Activated CD4-positive, alpha-beta T cell treated with anti-CD3 and anti-CD28 coated beads, Interleukin-2, Interleukin-4, amounts not matched to agents 100 ng/mL and 50 ng/mL, durations not matched to agents 16 hours and 8 hours (primary cell): Measurements from ENCODE around the gene GNS.

Experiments used
- DNase-seq: peaks from one replicate; pipeline ENCODE4 v3.0.0-alpha.2; 2020; ENCODE audit warnings: low spot score

Gene GNS

GRCh38 chr12:64673490-64674169 is 85.6 kb downstream of the GNS start:
- no peak for DNase-seq

DNA sequence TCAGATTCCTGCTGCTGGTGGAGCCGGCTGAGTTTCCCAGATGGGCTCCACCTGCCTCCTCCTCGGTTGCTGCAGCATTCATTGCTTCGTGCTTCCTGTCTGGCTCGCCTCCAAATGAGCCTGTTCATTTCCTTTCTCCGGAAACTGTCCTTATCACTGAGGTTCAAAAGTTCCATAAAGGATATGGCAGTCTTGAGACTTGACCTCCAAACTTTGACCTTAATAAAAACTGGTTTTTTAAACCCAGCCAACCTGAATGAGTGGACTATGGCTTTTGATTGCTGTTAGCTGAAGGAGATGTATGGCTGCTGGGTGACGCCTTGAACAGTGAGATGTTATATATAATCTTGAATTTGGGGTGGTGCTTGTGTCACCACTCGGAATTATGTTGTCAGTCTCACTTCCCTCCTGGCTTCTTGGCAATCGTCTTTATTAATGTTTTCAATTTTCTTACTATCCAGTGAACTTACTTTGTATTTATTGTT is 86.2 kb downstream of the GNS start:
- no peak for DNase-seq

GRCh38 chr12:64671681-64672080 is 87.5 kb downstream of the GNS start:
- no peak for DNase-seq

- DNase-seq, result peak; percentile 58
These were observed 88.1 kb downstream of the GNS start for GRCh38 chr12:64670919-64671639.

- DNase-seq, result no peak
These were observed 89.2 kb downstream of the GNS start for GRCh38 chr12:64670019-64670418.

DNA sequence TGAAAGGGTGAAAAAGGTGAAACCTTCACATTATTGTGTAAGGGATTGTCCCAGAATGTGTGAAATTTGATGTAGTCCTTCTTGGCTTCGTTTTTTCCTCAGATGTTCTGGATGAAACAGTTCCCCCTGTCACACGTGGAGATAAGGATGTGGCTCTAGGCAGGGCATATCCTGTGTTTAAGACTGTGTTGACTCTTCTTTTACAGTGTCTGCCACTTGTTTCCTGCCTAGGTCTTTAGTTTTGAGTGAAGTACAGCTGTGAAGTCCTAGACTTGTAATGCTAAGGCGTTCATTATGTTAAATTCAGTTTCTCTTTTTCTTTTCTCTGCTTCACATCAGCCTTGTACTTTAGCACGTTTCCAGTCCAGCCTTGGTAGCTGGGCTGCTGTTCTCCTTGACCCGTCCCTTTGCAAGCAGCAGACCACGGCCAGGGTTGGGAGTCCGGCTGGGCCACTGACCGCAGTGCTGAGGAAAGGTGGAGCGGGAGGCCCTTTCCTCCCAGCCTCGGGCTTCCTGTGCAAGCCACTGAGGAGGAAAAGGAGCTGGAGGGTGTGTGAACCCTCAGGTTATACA is 89.8 kb downstream of the GNS start:
- DNase-seq, result peak; percentile 79

GRCh38 chr12:64667793-64668192 is 91.4 kb downstream of the GNS start:
- no peak for DNase-seq

DNA sequence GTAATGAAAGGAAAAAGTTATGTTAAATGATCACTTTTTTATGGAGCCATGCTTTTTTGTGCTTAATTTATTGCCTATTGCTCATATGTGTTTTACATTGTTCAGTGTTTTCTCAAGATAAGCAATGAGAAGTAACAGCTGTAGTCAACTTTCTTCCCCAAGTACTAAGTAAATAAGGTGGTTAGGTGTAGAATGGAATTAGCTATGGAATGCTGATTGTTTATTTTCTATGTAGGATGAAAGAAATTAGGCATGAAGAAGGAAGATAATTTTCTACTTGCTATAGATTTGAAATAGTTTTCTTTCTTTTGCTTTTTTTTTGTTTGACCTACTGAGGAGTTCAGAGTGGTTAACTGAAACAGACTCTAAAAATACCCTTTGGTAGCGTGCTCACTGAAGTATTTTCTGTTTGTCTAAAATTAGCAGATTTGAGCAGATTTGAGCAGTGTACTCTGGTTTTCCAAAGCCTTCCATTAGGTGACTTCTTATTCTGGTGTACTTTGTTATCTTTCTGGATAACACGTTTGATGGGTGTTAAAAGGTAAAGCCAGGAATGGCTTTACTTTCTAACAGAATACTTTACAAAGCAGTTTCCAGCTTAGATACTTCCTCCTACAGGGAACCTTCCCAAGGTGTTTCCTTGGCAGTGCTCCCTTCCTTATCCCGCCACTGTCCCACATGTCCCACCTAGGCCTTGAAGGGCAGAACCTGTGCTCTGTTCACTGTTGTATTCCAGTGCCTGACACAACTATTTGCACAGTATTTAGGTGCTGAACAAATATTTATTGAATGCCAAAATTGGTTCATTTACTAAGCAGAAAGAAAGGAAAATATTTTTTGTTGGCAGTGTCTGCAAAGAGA is 92.9 kb downstream of the GNS start:
- DNase-seq, result no peak

GRCh38 chr12:64665514-64665913 is 93.7 kb downstream of the GNS start:
- DNase-seq, result peak; percentile 58
